Activated naive CD4-positive, alpha-beta T cell treated with anti-CD3 and anti-CD28 coated beads, Interleukin-2, amount 50 U/mL, for 24 hours (primary cell): ENCODE data around the gene DLAT.
"Not testable (repeated sequence)": the region's sequence is repeated elsewhere in the genome, so short reads cannot be mapped to it uniquely, and the experiment has no call there.

ENCODE experiments used
- H3K27ac Mint-ChIP-seq: one replicate; pipeline ENCODE4 v1.8.0; 2021; ENCODE audit warnings: mild to moderate bottlenecking, mixed read lengths
- H3K27me3 Mint-ChIP-seq: one replicate; pipeline ENCODE4 v1.8.0; 2021; ENCODE audit warnings: mixed read lengths
- H3K36me3 Mint-ChIP-seq: one replicate; pipeline ENCODE4 v1.8.0; 2021; ENCODE audit warnings: mixed read lengths
- H3K4me1 Mint-ChIP-seq: one replicate; pipeline ENCODE4 v1.8.0; 2021; ENCODE audit warnings: mixed read lengths
- H3K4me3 Mint-ChIP-seq: one replicate; pipeline ENCODE4 v1.8.0; 2021; ENCODE audit warnings: mild to moderate bottlenecking, mixed read lengths
- H3K9me3 Mint-ChIP-seq: one replicate; pipeline ENCODE4 v1.8.0; 2021; ENCODE audit warnings: mixed read lengths

DLAT gene

DNA sequence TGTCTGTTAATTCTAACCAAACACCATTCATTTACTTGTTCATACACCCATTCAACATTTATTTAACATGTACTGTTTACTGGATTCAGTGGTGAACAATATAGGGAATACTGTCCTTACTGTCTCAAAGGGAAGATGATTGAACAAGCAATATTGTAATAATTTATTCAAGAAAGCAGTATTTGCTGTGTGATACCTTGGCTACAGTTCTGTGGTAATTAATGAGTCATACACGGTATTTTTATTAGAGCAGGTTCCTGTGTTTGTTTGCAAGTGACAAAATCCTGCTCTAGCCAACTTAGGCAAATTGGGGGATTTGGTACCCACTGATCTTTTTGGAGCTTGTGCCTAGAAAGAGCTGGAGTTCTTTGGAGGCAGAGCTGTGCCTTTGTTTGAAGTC is 32.9 kb downstream of the DLAT start:
- H3K4me1 Mint-ChIP-seq, result peaks cover 7% of the 10 kb centered on the region
- H3K9me3 Mint-ChIP-seq, result no peaks in the 10 kb centered on the region
- H3K36me3 Mint-ChIP-seq, result peaks cover 18% of the 10 kb centered on the region
- H3K27me3 Mint-ChIP-seq, result no peaks in the 10 kb centered on the region
- no peak overlapping the region for H3K4me3 Mint-ChIP-seq
- no peak overlapping the region for H3K27ac Mint-ChIP-seq

DNA sequence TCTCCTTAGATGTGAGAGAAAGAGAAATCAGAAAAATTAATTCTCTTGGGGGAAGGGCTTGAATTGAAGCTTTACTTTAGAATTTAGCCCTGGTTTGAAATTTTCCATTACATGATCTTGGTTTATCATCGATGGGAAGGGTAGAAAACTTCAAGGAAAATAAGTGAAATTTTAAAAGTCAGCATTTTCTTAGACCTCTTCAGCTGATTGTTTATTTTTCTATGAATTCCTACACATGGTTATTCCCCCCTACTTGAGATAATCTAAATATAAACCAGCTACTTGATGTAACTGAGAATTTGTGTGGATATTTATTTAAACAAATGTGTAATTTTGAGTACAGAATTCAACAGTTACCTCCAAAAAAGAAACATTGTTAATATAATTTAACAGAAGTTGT is 37.7 kb downstream of the DLAT start:
- Mint-ChIP-seq H3K4me3 (no peak overlapping the region), H3K9me3 (no peaks in the 10 kb centered on the region), H3K4me1 (no peaks in the 10 kb centered on the region), H3K27me3 (no peaks in the 10 kb centered on the region), H3K36me3 (peaks cover 4% of the 10 kb centered on the region), H3K27ac (no peak overlapping the region)

DNA sequence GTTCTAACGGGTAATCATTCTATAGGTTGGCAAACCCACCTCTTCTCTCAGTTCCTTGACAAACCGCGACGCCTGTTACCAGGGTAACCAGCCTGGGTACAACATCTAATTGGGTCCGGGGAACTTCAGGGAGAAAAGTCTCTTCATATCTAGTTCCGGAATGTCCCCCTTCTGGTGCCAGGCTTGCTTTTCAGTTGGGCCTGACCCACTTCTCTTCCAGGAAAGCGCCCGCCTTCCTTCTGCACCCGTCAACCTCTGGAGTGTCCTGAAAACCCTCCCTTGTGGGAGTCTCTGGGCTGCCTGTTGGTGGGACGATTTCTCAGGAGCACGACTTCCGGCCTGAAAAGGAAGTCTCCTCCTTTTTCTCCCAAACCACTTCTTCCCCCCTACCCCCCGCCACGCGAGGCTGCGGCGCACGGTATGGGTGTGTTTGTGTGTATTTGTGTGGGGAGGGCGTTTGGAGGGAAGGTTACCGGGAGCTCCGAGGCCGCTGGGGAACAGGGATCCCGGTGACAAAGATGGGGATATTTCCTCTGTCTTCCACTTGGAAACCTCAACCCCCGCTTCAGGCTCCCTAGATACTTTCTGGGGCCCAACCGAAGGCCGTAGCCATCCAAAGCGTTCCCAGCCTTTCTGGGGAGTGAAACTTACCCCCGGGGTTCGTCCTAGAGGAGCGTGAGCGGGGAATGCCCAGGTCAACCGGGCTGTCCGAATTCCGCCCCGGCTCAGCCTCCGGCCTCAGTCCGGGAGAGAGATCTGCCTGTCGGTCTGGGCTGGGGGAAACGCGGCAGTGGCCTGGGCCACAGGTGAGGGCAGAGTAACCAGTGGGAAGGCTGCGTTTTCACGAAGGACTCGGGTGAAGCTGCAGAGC is 49.0 kb downstream of the DLAT start, which contains the start of the genes NKAPD1 and PIH1D2:
NKAPD1 (plus strand) TSS at position 359 of the 871 bp plus-strand sequence. CDS start 1,276 bp downstream, outside the sequence.
PIH1D2 (minus strand) TSS at position 77 of the 871 bp plus-strand sequence. CDS start 843 bp downstream, outside the sequence.
- H3K9me3 Mint-ChIP-seq, result no peaks in the 10 kb centered on the region
- H3K4me3 Mint-ChIP-seq, result peak within 1 kb of the TSS; percentile 97
- H3K27ac Mint-ChIP-seq, result peak within 1 kb of the TSS; percentile 99
- peaks cover 34% of the 10 kb centered on the region for H3K4me1 Mint-ChIP-seq
- H3K36me3 Mint-ChIP-seq, result peaks cover 12% of the 10 kb centered on the region
- no peaks in the 10 kb centered on the region for H3K27me3 Mint-ChIP-seq

DNA sequence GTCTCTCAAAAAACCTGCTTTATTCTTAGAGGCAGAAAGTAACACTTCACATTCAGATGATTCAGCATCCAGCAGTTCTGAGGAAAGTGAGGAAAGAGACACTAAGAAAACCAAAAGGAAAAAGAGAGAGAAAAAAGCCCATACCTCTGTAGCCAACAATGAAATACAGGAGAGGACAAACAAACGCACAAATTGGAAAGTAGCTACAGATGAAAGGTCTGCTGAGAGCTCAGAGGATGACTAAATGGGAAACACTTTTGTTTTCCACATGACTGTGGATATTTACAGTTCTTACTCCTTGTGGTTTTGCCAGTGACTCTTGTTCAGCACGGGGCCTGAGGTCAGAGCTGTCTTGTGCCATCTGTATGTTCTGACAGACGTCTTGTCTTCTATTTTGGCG is 57.5 kb downstream of the DLAT start:
- Mint-ChIP-seq H3K9me3 (no peaks in the 10 kb centered on the region), H3K27me3 (no peaks in the 10 kb centered on the region), H3K27ac (peak overlapping the region; percentile 82), H3K4me3 (no peak overlapping the region), H3K4me1 (peaks cover 36% of the 10 kb centered on the region), H3K36me3 (peaks cover 25% of the 10 kb centered on the region)

DNA sequence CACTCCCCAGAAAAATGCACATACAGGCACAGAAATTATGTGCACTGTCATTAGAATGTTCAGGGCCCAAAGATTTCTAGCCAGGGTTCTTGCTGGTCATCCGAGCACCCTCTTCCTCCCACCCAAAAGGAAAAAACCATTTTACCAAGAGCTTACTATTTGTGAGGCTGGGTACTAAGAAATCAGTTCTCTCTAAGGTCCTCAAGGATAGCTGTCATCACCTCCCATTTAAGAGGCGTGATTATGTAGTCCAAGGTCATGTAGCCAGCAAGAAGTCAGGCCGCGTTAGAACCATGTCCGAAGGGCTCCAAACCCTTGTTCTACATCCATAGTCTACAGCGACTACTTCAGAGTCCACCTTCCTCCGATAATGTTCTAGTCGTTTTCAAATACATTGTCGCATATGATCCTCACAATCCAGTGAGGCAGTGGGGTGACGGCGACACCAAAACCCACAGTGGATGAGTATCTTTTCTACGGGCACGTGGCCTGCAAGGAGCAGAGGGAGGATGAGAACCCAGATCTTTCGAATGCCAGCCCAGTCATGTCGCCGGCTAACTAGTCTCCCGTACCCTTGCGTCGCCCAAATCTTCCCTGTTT is 60.7 kb downstream of the DLAT start:
- H3K9me3 Mint-ChIP-seq, result no peaks in the 10 kb centered on the region
- peaks cover 41% of the 10 kb centered on the region for H3K36me3 Mint-ChIP-seq
- H3K27ac Mint-ChIP-seq, result peak overlapping the region; percentile 100
- no peaks in the 10 kb centered on the region for H3K27me3 Mint-ChIP-seq
- peak overlapping the region; percentile 100 for H3K4me3 Mint-ChIP-seq
- H3K4me1 Mint-ChIP-seq, result peaks cover 57% of the 10 kb centered on the region

DNA sequence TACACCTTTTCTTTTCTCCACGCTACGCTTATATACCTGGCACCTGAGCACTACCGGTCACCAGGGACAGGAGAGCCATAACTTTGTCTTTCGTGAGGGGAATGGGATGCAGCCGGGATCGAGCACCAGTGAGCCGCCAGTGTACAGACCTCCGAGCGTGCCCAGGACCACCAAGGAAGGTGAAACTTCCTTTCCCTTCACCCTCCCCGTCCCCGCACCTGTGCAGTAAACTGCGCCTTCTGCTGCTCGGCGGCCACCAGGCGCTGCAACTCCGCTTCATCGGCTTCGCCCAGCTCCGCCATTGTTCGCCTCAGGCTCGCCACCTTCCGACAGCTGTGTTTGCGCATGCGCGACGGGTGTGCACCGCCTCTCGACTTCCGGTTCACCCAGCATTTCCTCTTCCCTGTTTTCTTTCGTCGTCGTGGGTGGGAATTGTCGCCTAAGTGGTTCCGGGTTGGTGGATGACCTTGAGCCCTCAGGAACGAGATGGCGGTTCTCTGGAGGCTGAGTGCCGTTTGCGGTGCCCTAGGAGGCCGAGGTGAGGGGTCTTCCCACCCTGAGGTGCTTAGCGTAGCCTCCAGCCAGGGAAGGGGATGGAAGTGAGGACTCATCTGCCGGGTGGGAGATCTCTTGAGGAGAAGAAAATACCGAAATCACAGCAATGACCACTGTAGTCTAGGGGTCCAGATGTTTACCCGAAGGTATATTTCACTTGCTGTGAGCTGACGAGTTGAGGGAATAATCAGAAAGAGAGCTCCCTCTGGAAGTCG is 61.4 kb downstream of the DLAT start, which contains the start of the genes SDHD and TIMM8B:
SDHD (plus strand) TSS at position 452 of the 770 bp plus-strand sequence; CDS start at position 487, 35 bp downstream.
TIMM8B (minus strand) TSS at position 335 of the 770 bp plus-strand sequence; CDS start at position 302, 33 bp downstream.
- peaks cover 48% of the 10 kb centered on the region for H3K36me3 Mint-ChIP-seq
- H3K4me1 Mint-ChIP-seq, result peaks cover 63% of the 10 kb centered on the region
- no peaks in the 10 kb centered on the region for H3K27me3 Mint-ChIP-seq
- H3K4me3 Mint-ChIP-seq, result peak within 1 kb of the TSS; percentile 100
- peak within 1 kb of the TSS; percentile 100 for H3K27ac Mint-ChIP-seq
- H3K9me3 Mint-ChIP-seq, result no peaks in the 10 kb centered on the region

DNA sequence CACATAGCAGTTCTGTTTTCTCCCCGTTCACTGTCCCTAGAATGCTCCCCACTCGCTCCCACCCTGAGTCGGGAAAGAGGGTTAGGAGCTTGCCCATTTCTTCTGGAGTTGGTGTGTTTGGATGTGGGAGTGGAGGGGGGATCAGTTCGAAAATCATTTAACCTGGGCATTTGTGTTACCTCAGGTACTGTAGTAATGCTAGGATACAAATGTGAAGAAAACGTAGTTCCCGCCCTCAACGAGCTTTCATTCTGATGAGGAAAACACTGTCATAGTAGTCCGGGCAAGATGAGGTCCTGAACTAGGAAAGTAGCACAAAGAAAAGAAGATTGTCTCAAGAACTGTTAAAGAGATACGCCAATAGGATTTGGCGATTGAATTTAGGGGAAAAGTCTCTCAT is 62.0 kb downstream of the DLAT start:
- H3K4me1 Mint-ChIP-seq, result peaks cover 63% of the 10 kb centered on the region
- H3K27ac Mint-ChIP-seq, result peak overlapping the region; percentile 100
- peak overlapping the region; percentile 100 for H3K4me3 Mint-ChIP-seq
- H3K36me3 Mint-ChIP-seq, result peaks cover 48% of the 10 kb centered on the region
- no peaks in the 10 kb centered on the region for H3K9me3 Mint-ChIP-seq
- no peaks in the 10 kb centered on the region for H3K27me3 Mint-ChIP-seq

DNA sequence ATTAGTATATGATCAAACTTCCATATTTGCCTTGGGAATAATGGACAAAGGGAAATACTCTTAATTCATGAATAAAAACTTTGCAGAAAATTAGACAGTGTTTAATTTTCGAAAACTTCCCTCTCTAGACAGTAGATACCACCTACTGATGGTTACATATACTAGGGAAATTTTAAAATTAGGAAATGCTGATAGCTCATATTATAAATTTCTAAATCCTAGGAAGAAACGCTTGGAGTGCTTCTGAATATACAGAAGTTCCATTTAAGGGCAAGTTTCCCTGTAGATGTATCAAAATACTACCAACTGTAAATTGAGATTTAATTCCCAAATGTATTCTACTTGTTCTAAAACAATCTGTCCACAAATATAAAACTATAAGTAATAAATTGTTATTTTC is 70.1 kb downstream of the DLAT start:
- H3K9me3 Mint-ChIP-seq, H3K4me1 Mint-ChIP-seq, H3K27ac Mint-ChIP-seq, H3K4me3 Mint-ChIP-seq, H3K27me3 Mint-ChIP-seq: not testable (repeated sequence)
- peaks cover 25% of the 10 kb centered on the region for H3K36me3 Mint-ChIP-seq

DNA sequence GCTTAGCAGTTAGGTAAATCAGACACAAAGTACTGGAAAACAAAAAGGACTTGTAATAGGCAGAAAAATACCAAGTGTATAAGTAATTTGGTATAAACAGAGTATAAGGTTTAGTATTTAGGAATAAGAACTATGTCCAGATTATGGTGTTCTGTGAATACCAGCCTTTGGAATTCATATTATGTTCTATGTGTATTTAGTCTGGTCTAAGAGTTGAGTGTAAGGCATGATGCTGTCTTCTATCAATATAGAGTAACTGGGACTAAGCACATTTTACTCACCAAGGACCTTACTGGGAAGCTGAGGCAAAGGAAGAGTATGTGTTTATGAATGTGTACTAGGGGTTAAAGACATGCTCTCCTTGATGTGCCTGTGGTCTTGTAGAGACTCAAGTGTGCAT is 71.0 kb downstream of the DLAT start:
- Mint-ChIP-seq H3K4me3 (no peak overlapping the region), H3K27me3 (no peaks in the 10 kb centered on the region), H3K4me1 (peaks cover 4% of the 10 kb centered on the region), H3K36me3 (peaks cover 19% of the 10 kb centered on the region), H3K27ac (no peak overlapping the region), H3K9me3 (no peaks in the 10 kb centered on the region)

DNA sequence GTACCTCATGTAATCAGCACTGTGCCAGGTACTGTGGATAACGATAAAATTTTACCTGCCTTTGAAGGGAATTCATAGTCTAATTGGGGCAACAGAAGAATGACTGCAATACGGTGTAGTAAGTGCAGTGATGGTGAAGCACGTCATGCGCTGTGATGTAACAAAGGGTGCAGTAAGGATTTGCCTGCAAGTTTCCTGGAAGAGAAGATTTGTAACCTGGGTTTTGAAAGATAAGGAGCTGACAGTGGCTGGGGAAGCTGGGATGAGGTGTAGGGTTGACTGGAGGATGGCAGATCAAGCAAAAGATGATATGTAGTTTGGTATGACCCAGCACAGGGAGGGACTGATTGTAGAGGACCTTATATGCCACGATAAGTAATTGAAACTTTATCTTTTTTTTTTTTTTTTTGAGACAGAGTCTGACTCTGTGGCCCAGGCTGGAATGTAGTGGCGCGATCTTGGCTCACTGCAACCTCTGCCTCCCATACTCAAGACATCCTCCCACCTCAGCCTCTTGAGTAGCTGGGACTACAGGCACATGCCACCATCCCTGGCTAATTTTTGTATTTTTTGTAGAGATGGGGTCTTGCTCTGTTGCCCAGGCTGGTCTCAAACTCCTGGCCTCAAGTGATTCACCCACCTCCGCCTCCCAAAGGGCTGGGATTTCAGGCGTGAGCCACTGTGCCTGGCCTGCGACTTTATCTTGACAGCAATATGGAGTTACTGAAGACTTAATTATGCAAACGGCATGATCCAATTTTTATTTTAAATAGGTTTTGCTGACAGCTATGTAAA is 72.7 kb downstream of the DLAT start:
- Mint-ChIP-seq H3K4me1 (no peaks in the 10 kb centered on the region), H3K4me3 (no peak overlapping the region), H3K36me3 (peaks cover 14% of the 10 kb centered on the region), H3K27me3 (no peaks in the 10 kb centered on the region), H3K27ac (no peak overlapping the region), H3K9me3 (no peaks in the 10 kb centered on the region)

DNA sequence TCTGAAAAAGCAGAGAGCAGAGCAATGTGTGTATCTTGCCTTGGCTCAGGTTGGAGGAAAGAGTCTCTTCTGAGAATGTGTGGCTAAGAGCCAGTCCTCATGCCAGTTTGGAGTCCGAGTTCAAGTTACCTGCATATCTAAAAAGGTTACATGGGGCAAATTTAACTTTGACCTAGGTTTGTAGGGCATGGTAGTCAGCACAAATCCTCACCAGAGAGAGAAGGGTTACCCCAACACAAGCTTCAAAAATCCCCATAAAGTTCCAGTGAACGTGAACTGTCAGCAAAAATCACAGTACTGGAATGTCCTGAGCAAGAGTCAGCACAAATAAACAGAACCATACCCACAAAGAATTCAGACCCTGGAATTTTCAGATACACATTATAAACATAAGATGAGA is 75.3 kb downstream of the DLAT start:
- Mint-ChIP-seq H3K27ac (no peak overlapping the region), H3K4me1 (no peaks in the 10 kb centered on the region)

DNA sequence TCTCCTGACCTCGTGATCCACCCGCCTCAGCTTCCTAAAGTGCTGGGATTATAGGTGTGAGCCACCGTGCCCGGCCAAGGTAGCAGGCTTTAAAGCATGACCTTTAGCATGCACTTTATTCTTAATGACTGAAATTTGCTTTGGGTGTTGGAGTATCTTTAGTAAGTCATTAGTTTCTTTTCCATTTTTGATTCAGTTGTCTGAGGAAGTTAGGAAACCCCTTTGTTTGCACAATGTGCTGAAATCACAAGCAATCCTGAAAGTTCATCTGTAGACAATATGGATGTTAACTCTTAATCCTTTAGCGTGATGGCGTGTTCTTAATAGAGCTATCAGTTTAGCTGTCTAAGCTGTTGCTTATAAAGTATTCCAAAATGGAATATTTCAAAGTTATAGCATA is 78.2 kb downstream of the DLAT start:
- no peaks in the 10 kb centered on the region for H3K9me3 Mint-ChIP-seq
- peaks cover 2% of the 10 kb centered on the region for H3K36me3 Mint-ChIP-seq
- H3K4me3 Mint-ChIP-seq, result no peak overlapping the region
- no peak overlapping the region for H3K27ac Mint-ChIP-seq
- no peaks in the 10 kb centered on the region for H3K27me3 Mint-ChIP-seq
- no peaks in the 10 kb centered on the region for H3K4me1 Mint-ChIP-seq

More for the DNA sequence above, 75.3 kb downstream of the DLAT start:
- Mint-ChIP-seq H3K36me3 (peaks cover 12% of the 10 kb centered on the region), H3K4me3 (no peak overlapping the region), H3K9me3 (no peaks in the 10 kb centered on the region), H3K27me3 (no peaks in the 10 kb centered on the region)

DNA sequence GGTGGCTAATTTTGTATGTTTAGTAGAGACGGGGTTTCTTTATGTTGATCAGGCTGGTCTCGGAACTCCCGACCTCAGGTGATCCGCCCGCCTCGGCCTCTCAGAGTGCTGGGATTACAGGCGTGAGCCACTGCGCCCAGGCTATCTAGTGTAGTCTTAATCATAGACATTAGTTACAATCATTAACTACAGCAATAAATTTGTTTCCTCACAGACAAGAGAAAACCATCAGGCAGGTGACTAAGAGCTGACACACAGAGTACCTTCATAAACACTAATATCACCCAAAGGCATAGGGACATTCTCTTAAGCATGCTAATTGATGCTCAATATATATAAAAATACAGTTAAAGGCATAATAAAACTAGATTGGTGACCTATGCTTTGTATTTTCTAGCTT is 80.9 kb downstream of the DLAT start:
- H3K36me3 Mint-ChIP-seq, result peaks cover 2% of the 10 kb centered on the region
- no peak overlapping the region for H3K27ac Mint-ChIP-seq
- no peaks in the 10 kb centered on the region for H3K9me3 Mint-ChIP-seq
- no peaks in the 10 kb centered on the region for H3K27me3 Mint-ChIP-seq
- no peaks in the 10 kb centered on the region for H3K4me1 Mint-ChIP-seq
- no peak overlapping the region for H3K4me3 Mint-ChIP-seq
